ENCODE data around the gene ADAMTS9. TPM values are rescaled to one million over a fixed set of nuclear protein-coding genes. Genes with fewer than 3 reads are reported as not detected.

The ADAMTS9 gene
- total RNA-seq, 1 experiment from 2014 or later, result 0.46 TPM

GRCh38 chr3:64601824-64602223 lies 86.0 kb downstream of the ADAMTS9 start:
- no peak overlapping the region for H2BK15ac ChIP-seq (ENCODE audit: low read depth, low read length)
- no peak overlapping the region for H2BK120ac ChIP-seq (ENCODE audit: low read depth, low read length, poor library complexity, severe bottlenecking)
- no peaks in the 10 kb centered on the region for H3K23me2 ChIP-seq (ENCODE audit: insufficient read length, low read depth, low read length, poor library complexity, severe bottlenecking)
- H3K27ac ChIP-seq (ENCODE audit: insufficient read length, low read depth, low read length), result no peak overlapping the region
- no peak overlapping the region for H3K4me2 ChIP-seq (ENCODE audit: insufficient read depth, insufficient read length, low read length)
- no peak overlapping the region for H3K27ac Mint-ChIP-seq
- H2AK5ac ChIP-seq (ENCODE audit: insufficient read length, low read length), result no peak overlapping the region
- no peak for DNase-seq
- no peak overlapping the region for H2BK5ac ChIP-seq (ENCODE audit: insufficient read length, low read length)
- H2BK20ac ChIP-seq (ENCODE audit: low read depth, low read length, poor library complexity, severe bottlenecking), result no peak overlapping the region
- no peaks in the 10 kb centered on the region for H3K9me3 ChIP-seq (ENCODE audit: control insufficient read depth, low read depth, low read length)
- no CpG with 5 or more reads among the region's 9 CpGs for WGBS (ENCODE audit: extremely low coverage, insufficient read length, low lambda C conversion rate)
- H3K4ac ChIP-seq (ENCODE audit: low read depth, low read length), result no peak overlapping the region
- no peak overlapping the region for H4K8ac ChIP-seq (replicated peaks; ENCODE audit: insufficient read length, low read depth, low read length)
- H4K91ac ChIP-seq (ENCODE audit: insufficient read length, low read depth, low read length), result no peak overlapping the region
- no peak overlapping the region for H3K18ac ChIP-seq (ENCODE audit: insufficient read length, low read depth, low read length)
- no peak overlapping the region for H2BK12ac ChIP-seq (ENCODE audit: insufficient read length, low read depth, low read length)
- no peaks in the 10 kb centered on the region for H3K9me3 Mint-ChIP-seq
- H3K14ac ChIP-seq (ENCODE audit: insufficient read depth, low read length), result no peak overlapping the region
- peaks cover 0 to 6% of the 10 kb centered on the region in 2 experiments; a peak in 2 of 4 replicates for H3K4me1 Mint-ChIP-seq
- no peaks in the 10 kb centered on the region for H3K79me1 ChIP-seq (ENCODE audit: insufficient read depth, low read depth, low read length, poor library complexity, severe bottlenecking)
- no peaks in the 10 kb centered on the region for H3K4me1 ChIP-seq (ENCODE audit: insufficient read depth, low read length)
- peaks cover 1% of the 10 kb centered on the region for H3K27me3 Mint-ChIP-seq (ENCODE audit: low read depth)
- H3T11ph ChIP-seq (ENCODE audit: low read length), result no peak overlapping the region
- no peaks in the 10 kb centered on the region for H4K20me1 ChIP-seq (ENCODE audit: control insufficient read depth, insufficient read depth, insufficient read length)
- H3K4me3 Mint-ChIP-seq, result no peak overlapping the region
- no peak overlapping the region for H3K9ac ChIP-seq (ENCODE audit: extremely low read depth, insufficient read length, low read length)
- no peak overlapping the region for H3K23ac ChIP-seq (ENCODE audit: insufficient read length, low read depth, low read length)
- no peak overlapping the region for H4K5ac ChIP-seq (ENCODE audit: insufficient read length, low read depth, low read length)
- no peak overlapping the region for H2AFZ ChIP-seq (ENCODE audit: low read length)
- H3K56ac ChIP-seq (ENCODE audit: insufficient read length, low read depth, low read length), result no peak overlapping the region
- TF ChIP-seq, protein P1, sequence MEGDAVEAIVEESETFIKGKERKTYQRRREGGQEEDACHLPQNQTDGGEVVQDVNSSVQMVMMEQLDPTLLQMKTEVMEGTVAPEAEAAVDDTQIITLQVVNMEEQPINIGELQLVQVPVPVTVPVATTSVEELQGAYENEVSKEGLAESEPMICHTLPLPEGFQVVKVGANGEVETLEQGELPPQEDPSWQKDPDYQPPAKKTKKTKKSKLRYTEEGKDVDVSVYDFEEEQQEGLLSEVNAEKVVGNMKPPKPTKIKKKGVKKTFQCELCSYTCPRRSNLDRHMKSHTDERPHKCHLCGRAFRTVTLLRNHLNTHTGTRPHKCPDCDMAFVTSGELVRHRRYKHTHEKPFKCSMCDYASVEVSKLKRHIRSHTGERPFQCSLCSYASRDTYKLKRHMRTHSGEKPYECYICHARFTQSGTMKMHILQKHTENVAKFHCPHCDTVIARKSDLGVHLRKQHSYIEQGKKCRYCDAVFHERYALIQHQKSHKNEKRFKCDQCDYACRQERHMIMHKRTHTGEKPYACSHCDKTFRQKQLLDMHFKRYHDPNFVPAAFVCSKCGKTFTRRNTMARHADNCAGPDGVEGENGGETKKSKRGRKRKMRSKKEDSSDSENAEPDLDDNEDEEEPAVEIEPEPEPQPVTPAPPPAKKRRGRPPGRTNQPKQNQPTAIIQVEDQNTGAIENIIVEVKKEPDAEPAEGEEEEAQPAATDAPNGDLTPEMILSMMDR (conservative IDR thresholded peaks at IDR 0.05), result no peak
- no peaks in the 10 kb centered on the region for H3K27me3 ChIP-seq (ENCODE audit: insufficient read depth, low read length)
- no peaks in the 10 kb centered on the region for H3K36me3 Mint-ChIP-seq (ENCODE audit: insufficient read depth in 1 of 3, low read depth in 3 of 3)
- H3K79me2 ChIP-seq (ENCODE audit: insufficient read depth, low read length), result no peaks in the 10 kb centered on the region
